HepG2 (cell line): ENCODE data around the gene SLC35D3. TPM values are rescaled to one million over a fixed set of nuclear protein-coding genes. Genes with fewer than 3 reads are reported as not detected.
"Not testable (repeated sequence)": the region's sequence is repeated elsewhere in the genome, so short reads cannot be mapped to it uniquely, and the experiment has no call there.

ENCODE experiments used
- ATAC-seq: fragments of 200-7000 bp; cut with Tn5 transposase; 3 replicates; pipeline ENCODE4 v1.9.1; 2020; ENCODE audit warnings: mild to moderate bottlenecking, moderate library complexity
- BruUV-seq: library from RNA; stranded (reverse); fragments of 400-500 nt; replicated peaks from 2 replicates; lab custom pipeline; 2021; lab: Mats Ljungman, UMichigan
- CTCF ChIA-PET: fragments of 300-600 bp; formaldehyde crosslinking; extraction: SDS; loops from one replicate; lab custom pipeline; 2021; ENCODE audit warnings: low total read pairs, inconsistent platforms, low intra/inter-chr PET ratio; lab: Yijun Ruan, JAX
- POLR2A ChIA-PET: fragments of 350-600 bp; sonication (Branson Sonifier 250); formaldehyde crosslinking; loops from one replicate; lab custom pipeline; 2020; ENCODE audit warnings: antibody characterized with exemption, inconsistent platforms; lab: Yijun Ruan, JAX
- DNase-seq: peaks from one replicate; pipeline ENCODE4 v3.0.0-alpha.2; 2015; ENCODE audit warnings: low spot score
- FAIRE-seq: peaks from 3 replicates; lab custom pipeline; 2011; peaks lifted over from hg19 to GRCh38; lab: Jason Lieb, UNC
- H2AFZ ChIP-seq: one replicate; pipeline ENCODE4 v1.6.1; 2011; ENCODE audit warnings: low read length, inconsistent platforms
- H3K27ac ChIP-seq: fragments of 300-600 bp; 3 replicates; pipeline ENCODE4 v1.8.0; 2011; ENCODE audit warnings: mixed run types, mild to moderate bottlenecking, mixed read lengths, low read length, inconsistent platforms; ENCODE audit not compliant: insufficient read depth; ENCODE audit errors: extremely low read length
- H3K27me3 ChIP-seq, 2 experiments: fragments of 200-600 bp in 1 of 2; 2 replicates in 1 of 2; 3 replicates in 1 of 2; pipeline versions ENCODE4 v1.6.0 to v1.8.0; 2011; ENCODE audit warnings: low read length in 2 of 2, mild to moderate bottlenecking in 2 of 2, moderate library complexity in 2 of 2, inconsistent platforms in 1 of 2; ENCODE audit not compliant: insufficient read depth in 2 of 2, control insufficient read depth in 1 of 2
- H3K36me3 ChIP-seq, 2 experiments: fragments of 200-600 bp in 1 of 2; replicated peaks in 1 of 2; 2 replicates in 1 of 2; 3 replicates in 1 of 2; pipeline versions ENCODE4 v1.5.1 to v1.8.0; 2011; ENCODE audit warnings: low read length in 2 of 2, inconsistent platforms in 1 of 2; ENCODE audit not compliant: insufficient read depth in 2 of 2, control insufficient read depth in 1 of 2
- H3K4me1 ChIP-seq: 2 replicates; pipeline ENCODE4 v1.5.1; 2012; ENCODE audit warnings: low read length, inconsistent platforms; ENCODE audit not compliant: insufficient read depth
- H3K4me2 ChIP-seq: 2 replicates; pipeline ENCODE4 v1.6.0; 2011; ENCODE audit warnings: low read depth, low read length, inconsistent platforms
- H3K4me3 ChIP-seq, 3 experiments: fragments of 200-600 bp in 1 of 3; sonication (generic), shearing (Covaris generic) in 1 of 3; replicated peaks in 1 of 3; 2 replicates each; pipeline ENCODE4 v1.5.1; 2011 to 2016; ENCODE audit warnings: low read length in 3 of 3, inconsistent platforms in 2 of 3, low read depth in 2 of 3, mild to moderate bottlenecking in 2 of 3, control low read depth in 1 of 3, mixed read lengths in 1 of 3; ENCODE audit not compliant: insufficient read depth in 1 of 3
- H3K79me2 ChIP-seq: one replicate; pipeline ENCODE4 v1.6.1; 2011; ENCODE audit warnings: low read length, inconsistent platforms; ENCODE audit not compliant: insufficient read depth
- H3K9ac ChIP-seq: 2 replicates; pipeline ENCODE4 v1.6.0; 2011; ENCODE audit warnings: mild to moderate bottlenecking, low read depth, low read length, inconsistent platforms; ENCODE audit not compliant: insufficient read depth
- H3K9me3 ChIP-seq: 2 replicates; pipeline ENCODE4 v1.5.1; 2012; ENCODE audit warnings: mild to moderate bottlenecking, low read length
- H4K20me1 ChIP-seq: 2 replicates; pipeline ENCODE4 v1.6.0; 2011; ENCODE audit warnings: inconsistent platforms, mild to moderate bottlenecking, low read length, moderate library complexity; ENCODE audit not compliant: insufficient read depth
- AGO1 ChIP-seq: fragments of 200-400 bp; formaldehyde crosslinking; IDR thresholded peaks from 2 replicates; pipeline ENCODE4 v1.6.1; 2017; ENCODE audit warnings: mild to moderate bottlenecking, low read depth, low read length, moderate library complexity; ENCODE audit not compliant: poor library complexity, severe bottlenecking
- HNF4G ChIP-seq, 2 experiments: sonication (generic) in 1 of 2; formaldehyde crosslinking in 1 of 2; IDR thresholded peaks; 2 replicates each; pipeline versions ENCODE4 v1.4.0 to v1.6.1; 2011 to 2020; ENCODE audit warnings: borderline replicate concordance in 2 of 2, low read depth in 2 of 2, mild to moderate bottlenecking in 2 of 2, low read length in 1 of 2, missing genetic modification reagents in 1 of 2, moderate library complexity in 1 of 2
- HNRNPL ChIP-seq: fragments of 200-400 bp; formaldehyde crosslinking; IDR thresholded peaks from 2 replicates; pipeline ENCODE4 v1.6.1; 2017; ENCODE audit warnings: mild to moderate bottlenecking, low read depth, low read length
- JDP2 ChIP-seq: sonication (generic); formaldehyde crosslinking; IDR thresholded peaks from 2 replicates; pipeline ENCODE4 v1.8.1; 2022; ENCODE audit warnings: missing genetic modification reagents, borderline replicate concordance
- MLX ChIP-seq: IDR thresholded peaks from 2 replicates; pipeline ENCODE4 v1.6.1; 2016
- MYNN ChIP-seq: sonication (generic); formaldehyde crosslinking; IDR thresholded peaks from 2 replicates; pipeline ENCODE4 v1.4.0; 2020; ENCODE audit warnings: mild to moderate bottlenecking, low read depth, missing genetic modification reagents
- SUZ12 ChIP-seq: fragments of 150-350 bp; IDR thresholded peaks from 2 replicates; pipeline ENCODE4 v1.6.1; 2014; ENCODE audit warnings: low read depth, low read length
- ZNF652 ChIP-seq: IDR thresholded peaks from 2 replicates; pipeline ENCODE4 v1.6.1; 2016; ENCODE audit warnings: low read depth, borderline replicate concordance
- WGBS: methylation state at CpG from one replicate; pipeline ENCODE4 v1.1.6; 2017; ENCODE audit warnings: low lambda C conversion rate; 5-methylcytosine and 5-hydroxymethylcytosine counted together
- in situ Hi-C: cut with HindIII; loops from 2 replicates; pipeline ENCODE4 v1.10.0; 2017; ENCODE audit warnings: low pct_unique_long_range_greater_than_20kb; ENCODE audit not compliant: extremely low pct_ligation_motif_present
- intact Hi-C: fragments of 100-400 bp; cut with micrococcal nuclease; formaldehyde crosslinking; loops from one replicate; pipeline ENCODE4 v1.10.0; 2022; ENCODE audit not compliant: unreplicated experiment
- polyA plus RNA-seq, 8 experiments: library from polyadenylated mRNA; depleted of rRNA in 3 of 8; stranded (reverse) in 7 of 8; unstranded in 1 of 8; fragments of >200 nt; fragmentation: Illumina TruSeq in 4 of 8; extraction: Trizol in 4 of 8; gene quantifications; 2 replicates each; pipeline versions ENCODE4 v1.2.1 to v1.2.3, GENCODE V29; 2011 to 2016; ENCODE audit warnings: low read depth in 4 of 8, missing spikeins in 1 of 8, mixed read lengths in 1 of 8; ENCODE audit not compliant: insufficient read depth in 1 of 8
- total RNA-seq, 5 experiments: library from RNA; depleted of rRNA; stranded (reverse); fragments of >200 nt; fragmentation: Illumina TruSeq; extraction: Trizol; gene quantifications; 2 replicates each; pipeline ENCODE4 v1.2.3, GENCODE V29; 2016; ENCODE audit warnings: low read depth in 1 of 5
- TF ChIP-seq, protein P1 (sequence below): sonication (generic); formaldehyde crosslinking; IDR thresholded peaks from 2 replicates; pipeline ENCODE4 v1.4.0; 2020; ENCODE audit warnings: missing genetic modification reagents

The SLC35D3 gene
- total and polyA plus RNA-seq, 2 of the 13 experiments (the other 11 are each of a cell fraction or from before 2014, with no cell fraction given), result not detected

DNA sequence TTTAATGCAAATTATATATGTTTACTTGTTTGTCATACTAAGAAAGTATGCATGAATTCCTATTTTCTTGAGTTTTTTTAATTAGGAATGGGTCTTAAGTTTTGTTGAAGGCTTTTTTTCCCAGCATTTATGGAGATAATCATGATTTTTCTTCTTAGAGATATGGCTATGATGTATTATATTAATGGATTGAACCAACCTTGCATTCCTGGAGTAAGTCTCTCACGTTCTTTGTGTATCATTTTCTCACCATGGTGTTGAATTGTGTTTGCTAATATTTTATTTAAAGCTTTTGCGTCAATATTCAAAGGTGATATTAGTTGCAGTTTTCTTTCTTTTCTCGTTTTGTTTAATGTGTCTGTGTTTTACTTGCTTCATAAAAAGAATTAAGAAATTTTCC, 48.4 kb upstream of the SLC35D3 start (continued):
- no peak for TF ChIP-seq JDP2
- TF ChIP-seq HNRNPL, result no peak
- TF ChIP-seq, all 625 proteins: peak for 0

GRCh38 chr6:136876469-136876868, 45.6 kb upstream of the SLC35D3 start:
- WGBS, result 68% methylated on average over 4 of the region's 4 CpGs
- in situ Hi-C loops, intact Hi-C loops, FAIRE-seq, H3K36me3 ChIP-seq, H3K4me2 ChIP-seq, H3K4me1 ChIP-seq, CTCF ChIA-PET, H3K4me3 ChIP-seq, DNase-seq, H3K27ac ChIP-seq, H2AFZ ChIP-seq, H3K79me2 ChIP-seq, ATAC-seq, H3K9ac ChIP-seq, H4K20me1 ChIP-seq, POLR2A ChIA-PET, BruUV-seq: not testable (repeated sequence)
- H3K9me3 ChIP-seq, result peaks cover 24% of the 10 kb centered on the region
- H3K27me3 ChIP-seq, result peaks cover 2 to 12% of the 10 kb centered on the region in 2 experiments; a peak in 2 of 5 replicates

- no peak for TF ChIP-seq AGO1
- no peak for TF ChIP-seq SUZ12
- TF ChIP-seq MYNN (CRISPR knock-in tag), result no peak
- no peak for TF ChIP-seq ZNF652 (CRISPR knock-in tag)
- TF ChIP-seq, protein P1, sequence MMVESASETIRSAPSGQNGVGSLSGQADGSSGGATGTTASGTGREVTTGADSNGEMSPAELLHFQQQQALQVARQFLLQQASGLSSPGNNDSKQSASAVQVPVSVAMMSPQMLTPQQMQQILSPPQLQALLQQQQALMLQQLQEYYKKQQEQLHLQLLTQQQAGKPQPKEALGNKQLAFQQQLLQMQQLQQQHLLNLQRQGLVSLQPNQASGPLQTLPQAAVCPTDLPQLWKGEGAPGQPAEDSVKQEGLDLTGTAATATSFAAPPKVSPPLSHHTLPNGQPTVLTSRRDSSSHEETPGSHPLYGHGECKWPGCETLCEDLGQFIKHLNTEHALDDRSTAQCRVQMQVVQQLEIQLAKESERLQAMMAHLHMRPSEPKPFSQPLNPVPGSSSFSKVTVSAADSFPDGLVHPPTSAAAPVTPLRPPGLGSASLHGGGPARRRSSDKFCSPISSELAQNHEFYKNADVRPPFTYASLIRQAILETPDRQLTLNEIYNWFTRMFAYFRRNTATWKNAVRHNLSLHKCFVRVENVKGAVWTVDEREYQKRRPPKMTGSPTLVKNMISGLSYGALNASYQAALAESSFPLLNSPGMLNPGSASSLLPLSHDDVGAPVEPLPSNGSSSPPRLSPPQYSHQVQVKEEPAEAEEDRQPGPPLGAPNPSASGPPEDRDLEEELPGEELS, result no peak
- no peak for TF ChIP-seq HNF4G (IDR thresholded peaks at IDR 0.05; ENCODE audit: borderline replicate concordance, low read depth, low read length)
- TF ChIP-seq HNF4G (CRISPR knock-in tag; IDR thresholded peaks at IDR 0.05; ENCODE audit: borderline replicate concordance, low read depth), result no peak
- TF ChIP-seq MLX, result no peak
- no peak for ATAC-seq
- no peak overlapping the region for H3K4me2 ChIP-seq
- H3K27ac ChIP-seq, result no peak overlapping the region
- BruUV-seq, result no TSS peak
- ChIA-PET POLR2A (no interaction called here), CTCF (no interaction called here)
- intact Hi-C loops, result no loop called here
- no peak for FAIRE-seq
- H3K9ac ChIP-seq, result no peak overlapping the region
- peaks cover 2 to 32% of the 10 kb centered on the region in 2 experiments; a peak in 2 of 5 replicates for H3K27me3 ChIP-seq
- H3K4me1 ChIP-seq, result no peaks in the 10 kb centered on the region
- H3K36me3 ChIP-seq, result no peaks in the 10 kb centered on the region
- no peak overlapping the region for H3K4me3 ChIP-seq
- H2AFZ ChIP-seq, result no peak overlapping the region
- no peak for DNase-seq
- in situ Hi-C loops, result no loop called here
- H3K9me3 ChIP-seq, result no peaks in the 10 kb centered on the region
- 7% methylated on average over 4 of the region's 4 CpGs for WGBS
- H4K20me1 ChIP-seq, result no peaks in the 10 kb centered on the region
- no peaks in the 10 kb centered on the region for H3K79me2 ChIP-seq
These were observed 41.2 kb upstream of the SLC35D3 start for GRCh38 chr6:136880748-136881460.
